Stomach (tissue), 4 donors: ENCODE results near the gene ELL2.

Source experiments
- CTCF ChIP-seq, 7 experiments: fragments of 450-650 bp in 4 of 7; fragments of 200-600 bp in 3 of 7; sonication (generic) in 3 of 7; IDR thresholded peaks; one replicate each; pipeline ENCODE4 v1.5.1; 2016 to 2019; ENCODE audit warnings: antibody characterized with exemption in 7 of 7, control low read depth in 2 of 7, mild to moderate bottlenecking in 1 of 7
- EP300 ChIP-seq: sonication (generic); formaldehyde crosslinking; IDR thresholded peaks from one replicate; pipeline ENCODE4 v1.6.1; 2017; ENCODE audit warnings: antibody characterized with exemption
- POLR2A ChIP-seq, 4 donors: fragments of 450-650 bp; IDR thresholded peaks; one replicate each; pipeline ENCODE4 v1.6.1; 2016; ENCODE audit warnings: antibody characterized with exemption in 4 of 4, control low read depth in 2 of 4, mild to moderate bottlenecking in 1 of 4, moderate library complexity in 1 of 4
- POLR2AphosphoS5 ChIP-seq, 3 donors: sonication (generic); formaldehyde crosslinking; IDR thresholded peaks; one replicate each; pipeline ENCODE4 v1.6.1; 2016; ENCODE audit warnings: antibody characterized with exemption in 3 of 3

- TF ChIP-seq CTCF (IDR thresholded peaks at IDR 0.05) (no peak), POLR2AphosphoS5 (IDR thresholded peaks at IDR 0.05) (no peak), POLR2A (IDR thresholded peaks at IDR 0.05) (no peak), EP300 (no peak)
Observed at GRCh38 chr5:96001262-96001661, 39.6 kb upstream of the ELL2 start.
